SU-DHL-6 (cell line): ENCODE data around the gene AK9.

ENCODE experiments used
- H2AFZ ChIP-seq: fragments of 200-600 bp; sonication (generic); 2 replicates; pipeline ENCODE4 v1.6.1; 2014; ENCODE audit warnings: low read depth, mild to moderate bottlenecking, moderate library complexity, mixed read lengths, antibody characterized with exemption, low read length; ENCODE audit not compliant: severe bottlenecking
- H3F3A ChIP-seq: fragments of 200-600 bp; shearing (Covaris generic); 2 replicates; pipeline ENCODE4 v1.6.0; 2016; ENCODE audit warnings: antibody characterized with exemption, mild to moderate bottlenecking; ENCODE audit not compliant: insufficient read depth
- H3K27ac ChIP-seq: fragments of 200-600 bp; sonication (generic); 2 replicates; pipeline ENCODE4 v1.5.1; 2016; ENCODE audit warnings: low read depth, mild to moderate bottlenecking, low read length, moderate library complexity, mixed read lengths
- H3K27me3 ChIP-seq: fragments of 200-600 bp; sonication (generic), shearing (Covaris generic); 2 replicates; pipeline ENCODE4 v1.6.0; 2014; ENCODE audit warnings: mild to moderate bottlenecking, low read length
- H3K36me3 ChIP-seq: fragments of 200-600 bp; sonication (generic); 2 replicates; pipeline ENCODE4 v1.6.1; 2014; ENCODE audit warnings: mild to moderate bottlenecking, low read length, mixed read lengths
- H3K4me2 ChIP-seq: fragments of 300-600, 200-600 bp; shearing (Covaris generic), sonication (generic); 2 replicates; pipeline ENCODE4 v1.6.0; 2014; ENCODE audit warnings: low read length, low read depth, mild to moderate bottlenecking; ENCODE audit not compliant: poor library complexity, severe bottlenecking
- H3K4me3 ChIP-seq: fragments of 200-600 bp; sonication (generic); 2 replicates; pipeline ENCODE4 v1.5.1; 2014; ENCODE audit warnings: antibody characterized with exemption, low read length, mild to moderate bottlenecking, mixed read lengths; ENCODE audit not compliant: insufficient read depth, poor library complexity, severe bottlenecking
- H3K79me2 ChIP-seq: fragments of 200-600 bp; sonication (generic); 2 replicates; pipeline ENCODE4 v1.6.1; 2014; ENCODE audit warnings: mild to moderate bottlenecking, low read length, moderate library complexity; ENCODE audit not compliant: insufficient read depth
- H3K9ac ChIP-seq: fragments of 200-600 bp; sonication (generic); 2 replicates; pipeline ENCODE4 v1.7.0; 2014; ENCODE audit warnings: mild to moderate bottlenecking, low read length
- H3K9me2 ChIP-seq: fragments of 200-600 bp; sonication (generic); replicated peaks from 2 replicates; pipeline ENCODE4 v1.6.1; 2014; ENCODE audit warnings: low read length; ENCODE audit not compliant: insufficient read depth
- H3K9me3 ChIP-seq: fragments of 200-600 bp; sonication (generic); 2 replicates; pipeline ENCODE4 v1.6.1; 2014; ENCODE audit warnings: low read length, mixed read lengths; ENCODE audit not compliant: insufficient read depth
- H4K20me1 ChIP-seq: fragments of 200-600 bp; sonication (generic); 2 replicates; pipeline ENCODE4 v1.6.1; 2014; ENCODE audit warnings: low read depth, mild to moderate bottlenecking, antibody characterized with exemption, low read length, moderate library complexity, mixed read lengths
- CTCF ChIP-seq: fragments of 200-600 bp; sonication (generic); IDR thresholded peaks from one replicate; pipeline ENCODE4 v1.5.1; 2017; ENCODE audit warnings: antibody characterized with exemption, mild to moderate bottlenecking, low read length, moderate library complexity; ENCODE audit not compliant: insufficient read depth, poor library complexity, severe bottlenecking
- EZH2phosphoT487 ChIP-seq: fragments of 200-600 bp; sonication (generic), shearing (Covaris generic); conservative IDR thresholded peaks from 2 replicates; pipeline ENCODE4 v1.6.1; 2018; ENCODE audit warnings: mild to moderate bottlenecking, antibody characterized with exemption, low read length, moderate library complexity, mixed read lengths

AK9 gene

GRCh38 chr6:109625199-109625598 is 65.8 kb downstream of the AK9 start:
- no peaks in the 10 kb centered on the region for H3K27me3 ChIP-seq
- no peak overlapping the region for H3K27ac ChIP-seq
- H3K4me2 ChIP-seq: no peak overlapping the region
- no peaks in the 10 kb centered on the region for H3K9me3 ChIP-seq
- H3K36me3 ChIP-seq: no peaks in the 10 kb centered on the region
- H3K79me2 ChIP-seq: no peaks in the 10 kb centered on the region
- TF ChIP-seq EZH2phosphoT487: no peak
- no peak for TF ChIP-seq CTCF
- 0 out of 2 replicates have a peak, but pooled peaks cover 2% of the 10 kb centered on the region for H3F3A ChIP-seq
- no peak overlapping the region for H2AFZ ChIP-seq
- H3K9me2 ChIP-seq: no peaks in the 10 kb centered on the region
- H4K20me1 ChIP-seq: no peaks in the 10 kb centered on the region
- no peak overlapping the region for H3K9ac ChIP-seq
- no peak overlapping the region for H3K4me3 ChIP-seq

DNA sequence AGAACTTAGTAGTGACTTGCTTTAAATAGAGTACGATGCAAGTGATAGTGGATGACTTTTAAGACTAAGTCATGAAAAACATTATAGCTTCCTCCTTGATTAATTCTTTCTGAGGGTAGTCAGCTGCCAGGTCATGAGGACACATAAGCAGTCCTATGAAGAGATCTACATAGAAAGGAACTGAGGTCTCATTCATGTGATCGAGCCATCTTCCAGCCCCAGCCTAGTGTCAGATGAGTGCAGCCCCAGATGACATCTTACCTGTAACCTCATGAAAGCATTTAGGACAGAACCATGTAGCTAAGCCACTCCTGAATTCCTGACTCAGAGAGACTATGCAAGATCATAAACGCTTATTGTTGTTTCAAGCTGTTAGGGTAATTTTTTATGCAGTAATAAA is 67.7 kb downstream of the AK9 start:
- H3K36me3 ChIP-seq: no peaks in the 10 kb centered on the region
- H4K20me1 ChIP-seq: no peaks in the 10 kb centered on the region
- H3K4me3 ChIP-seq: no peak overlapping the region
- no peaks in the 10 kb centered on the region for H3K79me2 ChIP-seq
- H3K9me3 ChIP-seq: no peaks in the 10 kb centered on the region
- no peak overlapping the region for H3K9ac ChIP-seq
- H3K27me3 ChIP-seq: no peaks in the 10 kb centered on the region
- 0 out of 2 replicates have a peak, but pooled peaks cover 2% of the 10 kb centered on the region for H3F3A ChIP-seq
- H3K9me2 ChIP-seq: no peaks in the 10 kb centered on the region
- H2AFZ ChIP-seq: no peak overlapping the region
- no peak for TF ChIP-seq EZH2phosphoT487
- no peak for TF ChIP-seq CTCF
- no peak overlapping the region for H3K27ac ChIP-seq
- H3K4me2 ChIP-seq: no peak overlapping the region

DNA sequence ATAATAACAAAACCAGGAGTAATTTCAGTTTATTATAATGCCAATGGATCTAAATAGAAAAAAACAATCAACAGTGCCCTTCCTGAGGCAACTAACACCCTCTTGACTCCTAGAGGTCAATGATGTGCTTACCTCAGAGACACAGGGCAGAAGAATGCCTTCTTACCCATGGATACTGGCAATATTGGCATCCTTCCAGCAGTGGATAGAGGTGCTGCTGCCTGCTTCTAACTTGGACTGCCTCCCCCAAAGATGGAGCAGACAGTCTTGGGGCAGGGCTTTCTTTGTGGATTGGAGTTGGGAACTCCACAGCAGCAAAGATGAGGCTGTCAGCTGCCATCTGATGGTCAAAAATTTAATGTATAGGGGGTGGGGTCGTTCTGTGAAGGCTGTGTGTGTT is 78.7 kb downstream of the AK9 start:
- Histone ChIP-seq H4K20me1 (no peaks in the 10 kb centered on the region), H3K4me3 (no peak overlapping the region), H3K36me3 (no peaks in the 10 kb centered on the region), H3K27me3 (no peaks in the 10 kb centered on the region), H3K9ac (no peak overlapping the region), H3K79me2 (no peaks in the 10 kb centered on the region), H3K9me3 (no peaks in the 10 kb centered on the region), H3F3A (no peaks in the 10 kb centered on the region), H2AFZ (no peak overlapping the region), H3K9me2 (no peaks in the 10 kb centered on the region), H3K4me2 (no peak overlapping the region), H3K27ac (no peak overlapping the region)
- TF ChIP-seq CTCF (no peak), EZH2phosphoT487 (no peak)

DNA sequence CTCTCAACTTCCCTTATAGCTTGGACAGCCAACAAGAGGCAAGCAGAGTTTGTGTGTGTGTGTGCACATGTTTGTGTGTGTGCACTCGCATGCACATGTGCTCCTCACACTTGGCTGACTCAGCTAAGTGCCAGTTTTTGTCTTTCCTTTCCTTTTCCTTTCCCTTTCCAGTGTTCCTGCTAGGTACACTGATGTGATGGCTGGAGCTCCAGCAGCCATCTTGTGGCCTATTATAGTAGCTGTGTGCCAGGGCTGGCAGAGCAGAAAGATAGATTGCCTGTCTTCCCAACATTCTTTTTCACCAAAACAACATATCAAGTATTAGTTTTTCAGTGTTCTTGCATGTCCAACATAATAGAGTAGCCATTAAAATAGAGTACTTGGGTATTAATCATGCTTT is 79.5 kb downstream of the AK9 start:
- Histone ChIP-seq H3K27me3 (no peaks in the 10 kb centered on the region), H3K9ac (no peak overlapping the region), H3K27ac (no peak overlapping the region), H3F3A (no peaks in the 10 kb centered on the region), H3K36me3 (no peaks in the 10 kb centered on the region), H3K79me2 (no peaks in the 10 kb centered on the region), H3K4me2 (no peak overlapping the region), H3K9me3 (no peaks in the 10 kb centered on the region), H2AFZ (no peak overlapping the region), H3K9me2 (no peaks in the 10 kb centered on the region), H3K4me3 (no peak overlapping the region), H4K20me1 (no peaks in the 10 kb centered on the region)
- no peak for TF ChIP-seq EZH2phosphoT487
- no peak for TF ChIP-seq CTCF
